ENCODE results near the gene RECK. TPM values are rescaled to one million over a fixed set of nuclear protein-coding genes. Genes with fewer than 3 reads are reported as not detected.

RECK gene
- total RNA-seq, 1 donor from 2014 or later: 5.4 TPM

- no peak for TF ChIP-seq CTCF (IDR thresholded peaks at IDR 0.05; ENCODE audit: borderline replicate concordance)
- intact Hi-C loops (cut with micrococcal nuclease): no loop called here
- Histone ChIP-seq H3K36me3 (peaks cover 6% of the 10 kb centered on the region), H3K9me3 (replicated peaks) (peaks cover 10% of the 10 kb centered on the region), H3K27me3 (ENCODE audit: low read depth) (no peaks in the 10 kb centered on the region), H3K4me3 (no peak overlapping the region), H3K4me1 (peaks cover 7% of the 10 kb centered on the region), H3K27ac (replicated peaks) (no peak overlapping the region)
- no peak for DNase-seq
Observed at GRCh38 chr9:36007852-36008251, 28.9 kb upstream of the RECK start.

GRCh38 chr9:36008774-36009300 is 27.9 kb upstream of the RECK start:
- intact Hi-C loops (cut with micrococcal nuclease): no loop called here
- Histone ChIP-seq H3K27me3 (ENCODE audit: low read depth) (no peaks in the 10 kb centered on the region), H3K9me3 (replicated peaks) (peaks cover 10% of the 10 kb centered on the region), H3K4me1 (peaks cover 7% of the 10 kb centered on the region), H3K4me3 (no peak overlapping the region), H3K27ac (replicated peaks) (no peak overlapping the region), H3K36me3 (peaks cover 6% of the 10 kb centered on the region)
- DNase-seq: peak; percentile 25
- peak; percentile 98 for TF ChIP-seq CTCF (IDR thresholded peaks at IDR 0.05; ENCODE audit: borderline replicate concordance)

GRCh38 chr9:36011379-36011778 is 25.3 kb upstream of the RECK start:
- DNase-seq: no peak
- no peak for TF ChIP-seq CTCF (IDR thresholded peaks at IDR 0.05; ENCODE audit: borderline replicate concordance)
- Histone ChIP-seq H3K27ac (replicated peaks) (no peak overlapping the region), H3K27me3 (ENCODE audit: low read depth) (no peaks in the 10 kb centered on the region), H3K4me1 (peaks cover 7% of the 10 kb centered on the region), H3K36me3 (no peaks in the 10 kb centered on the region), H3K9me3 (replicated peaks) (peaks cover 2% of the 10 kb centered on the region), H3K4me3 (no peak overlapping the region)
- intact Hi-C loops (cut with micrococcal nuclease): no loop called here

- no peak overlapping the region for H3K27ac ChIP-seq (replicated peaks)
- H3K36me3 ChIP-seq: no peaks in the 10 kb centered on the region
- peaks cover 6% of the 10 kb centered on the region for H3K4me1 ChIP-seq
- intact Hi-C loops (cut with micrococcal nuclease): no loop called here
- H3K4me3 ChIP-seq: no peak overlapping the region
- no peaks in the 10 kb centered on the region for H3K9me3 ChIP-seq (replicated peaks)
- DNase-seq: no peak
- H3K27me3 ChIP-seq (ENCODE audit: low read depth): no peaks in the 10 kb centered on the region
- TF ChIP-seq CTCF (IDR thresholded peaks at IDR 0.05; ENCODE audit: borderline replicate concordance): no peak
Observed at GRCh38 chr9:36017278-36017677, 19.4 kb upstream of the RECK start.

GRCh38 chr9:36018129-36018528 is 18.6 kb upstream of the RECK start:
- intact Hi-C loops (cut with micrococcal nuclease): no loop called here
- Histone ChIP-seq H3K27ac (replicated peaks) (no peak overlapping the region), H3K4me3 (no peak overlapping the region), H3K27me3 (ENCODE audit: low read depth) (no peaks in the 10 kb centered on the region), H3K36me3 (no peaks in the 10 kb centered on the region), H3K4me1 (peaks cover 7% of the 10 kb centered on the region), H3K9me3 (replicated peaks) (no peaks in the 10 kb centered on the region)
- DNase-seq: no peak
- TF ChIP-seq CTCF (IDR thresholded peaks at IDR 0.05; ENCODE audit: borderline replicate concordance): no peak
